Choroid plexus epithelial cell (primary cell): ENCODE data around the gene VWA5B1.

Source experiments
- DNase-seq: peaks from one replicate; pipeline ENCODE4 v3.0.0-alpha.2; 2010; ENCODE audit warnings: low read depth
- H3K4me3 ChIP-seq: 2 replicates; pipeline ENCODE4 v1.5.1; 2011; ENCODE audit warnings: low read depth, mild to moderate bottlenecking, control low read depth, low read length, moderate library complexity
- TF ChIP-seq, protein P1 (sequence below): conservative IDR thresholded peaks from 2 replicates; pipeline ENCODE4 v1.5.1; 2011; ENCODE audit warnings: low read depth, mild to moderate bottlenecking, control low read depth, inconsistent platforms, low read length, moderate library complexity

VWA5B1 gene

DNA sequence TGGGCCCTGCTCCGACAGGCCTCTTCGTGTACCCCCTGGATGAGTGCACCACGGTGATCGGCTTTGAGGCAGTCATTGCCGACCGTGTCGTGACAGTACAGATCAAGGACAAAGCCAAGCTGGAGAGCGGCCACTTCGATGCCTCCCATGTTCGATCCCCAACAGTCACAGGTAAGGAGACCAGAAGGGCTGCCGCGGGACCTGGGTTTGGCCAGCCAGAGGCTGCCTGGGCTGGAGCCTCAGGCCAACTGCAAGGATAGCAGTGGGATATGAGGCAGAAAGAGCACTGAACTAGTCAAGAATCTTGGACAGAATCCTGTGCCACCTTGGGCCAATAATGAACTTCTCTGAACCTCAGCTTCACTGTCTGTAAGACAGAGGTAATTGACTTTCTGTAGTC is 22.1 kb downstream of the VWA5B1 start:
- DNase-seq: no peak
- no peak overlapping the region for H3K4me3 ChIP-seq
- TF ChIP-seq, protein P1, sequence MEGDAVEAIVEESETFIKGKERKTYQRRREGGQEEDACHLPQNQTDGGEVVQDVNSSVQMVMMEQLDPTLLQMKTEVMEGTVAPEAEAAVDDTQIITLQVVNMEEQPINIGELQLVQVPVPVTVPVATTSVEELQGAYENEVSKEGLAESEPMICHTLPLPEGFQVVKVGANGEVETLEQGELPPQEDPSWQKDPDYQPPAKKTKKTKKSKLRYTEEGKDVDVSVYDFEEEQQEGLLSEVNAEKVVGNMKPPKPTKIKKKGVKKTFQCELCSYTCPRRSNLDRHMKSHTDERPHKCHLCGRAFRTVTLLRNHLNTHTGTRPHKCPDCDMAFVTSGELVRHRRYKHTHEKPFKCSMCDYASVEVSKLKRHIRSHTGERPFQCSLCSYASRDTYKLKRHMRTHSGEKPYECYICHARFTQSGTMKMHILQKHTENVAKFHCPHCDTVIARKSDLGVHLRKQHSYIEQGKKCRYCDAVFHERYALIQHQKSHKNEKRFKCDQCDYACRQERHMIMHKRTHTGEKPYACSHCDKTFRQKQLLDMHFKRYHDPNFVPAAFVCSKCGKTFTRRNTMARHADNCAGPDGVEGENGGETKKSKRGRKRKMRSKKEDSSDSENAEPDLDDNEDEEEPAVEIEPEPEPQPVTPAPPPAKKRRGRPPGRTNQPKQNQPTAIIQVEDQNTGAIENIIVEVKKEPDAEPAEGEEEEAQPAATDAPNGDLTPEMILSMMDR: no peak

DNA sequence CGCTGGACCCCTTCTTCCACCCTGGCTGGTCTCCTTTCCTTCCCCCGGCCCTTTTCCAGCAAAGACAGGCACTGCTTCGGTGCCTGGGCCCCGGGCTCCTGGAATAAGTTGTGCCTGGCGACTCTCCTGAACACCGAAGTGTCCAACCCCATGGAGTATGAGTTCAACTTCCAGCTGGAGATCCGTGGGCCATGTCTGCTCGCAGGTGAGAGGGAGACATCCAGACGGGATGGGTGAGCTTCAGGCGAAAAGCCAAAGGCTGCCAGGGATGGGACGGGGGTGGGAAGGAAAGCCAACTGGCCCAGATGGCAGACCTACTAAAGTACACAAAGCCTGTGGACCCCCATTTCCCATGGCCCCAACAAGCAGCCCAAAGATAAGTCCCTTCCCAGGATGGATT is 26.8 kb downstream of the VWA5B1 start:
- H3K4me3 ChIP-seq: no peak overlapping the region
- TF ChIP-seq, protein P1: no peak
- no peak for DNase-seq

DNA sequence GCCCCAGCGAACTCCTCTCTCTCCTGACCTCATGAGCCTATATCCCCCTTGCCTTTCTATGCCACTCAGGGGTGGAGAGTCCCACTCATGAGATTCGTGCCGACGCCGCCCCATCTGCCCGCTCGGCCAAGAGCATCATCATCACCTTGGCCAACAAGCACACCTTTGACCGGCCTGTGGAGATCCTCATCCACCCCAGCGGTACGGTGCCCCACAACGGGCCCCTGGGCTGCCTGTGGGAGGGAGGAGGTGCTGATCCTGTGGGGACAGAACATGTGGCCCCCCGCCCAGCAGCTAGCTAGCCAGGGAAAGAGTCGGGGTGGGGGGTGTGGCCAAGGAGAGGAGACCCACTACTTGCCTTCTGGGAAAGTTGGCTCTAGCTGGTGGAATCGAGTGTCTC is 27.8 kb downstream of the VWA5B1 start:
- no peak overlapping the region for H3K4me3 ChIP-seq
- TF ChIP-seq, protein P1: no peak
- DNase-seq: no peak

DNA sequence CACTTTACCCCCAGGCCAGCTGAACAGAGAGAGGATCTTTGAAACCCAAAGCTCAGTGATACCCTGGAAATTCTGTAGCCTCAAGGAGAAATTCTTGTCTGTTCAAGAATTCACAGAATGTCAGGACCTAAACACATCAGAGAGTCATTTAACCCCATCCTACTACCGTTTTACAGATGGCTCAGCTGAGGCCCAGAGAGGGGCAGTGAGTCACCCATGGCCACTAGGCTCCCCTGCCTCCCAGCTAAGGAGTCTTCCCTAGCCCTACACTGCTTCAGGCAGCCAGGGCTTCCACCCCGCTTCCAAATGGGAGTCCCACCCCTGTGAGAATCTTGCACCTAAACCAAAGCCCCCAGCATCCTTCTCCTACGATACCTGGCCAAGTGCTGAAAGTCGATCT is 28.3 kb downstream of the VWA5B1 start:
- TF ChIP-seq, protein P1: no peak
- DNase-seq: no peak
- H3K4me3 ChIP-seq: no peak overlapping the region

DNA sequence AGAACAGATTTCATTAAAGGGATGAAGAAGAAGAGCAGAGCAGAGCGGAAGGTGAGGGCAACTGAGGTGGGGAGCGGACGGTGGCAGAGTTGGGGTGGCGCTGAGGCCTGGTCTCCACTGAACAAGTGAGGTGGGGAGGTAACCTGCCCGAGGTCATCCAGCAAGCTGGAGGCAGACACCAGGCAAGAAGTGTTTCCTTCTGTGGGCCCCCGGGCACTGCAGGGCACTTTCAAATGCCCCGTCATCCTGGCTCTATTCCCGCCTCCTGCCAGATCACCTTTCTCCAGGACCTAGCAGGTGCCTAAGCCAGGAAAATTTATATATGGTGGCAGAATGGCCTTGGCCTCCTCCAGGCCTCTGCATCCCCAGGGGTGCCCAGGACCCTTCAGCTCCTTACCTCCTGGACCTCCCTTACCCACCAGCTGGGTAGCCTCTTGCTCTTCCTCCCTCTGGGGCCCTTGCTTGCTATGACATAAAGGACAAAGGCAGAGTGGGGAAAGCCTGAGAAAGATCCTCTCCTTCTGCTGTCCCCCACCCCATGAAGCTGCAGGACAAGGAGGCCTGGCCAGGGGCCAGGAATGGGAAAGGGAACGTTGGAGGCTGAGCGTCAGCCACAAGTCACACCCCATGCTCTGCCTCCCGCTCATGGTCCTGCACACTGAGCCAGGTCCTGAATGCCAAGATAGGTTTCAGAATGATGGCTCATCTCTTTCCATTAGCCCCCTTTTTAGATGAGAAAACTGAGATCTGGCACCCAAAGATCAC is 29.0 kb downstream of the VWA5B1 start:
- no peak for DNase-seq
- TF ChIP-seq, protein P1: no peak
- H3K4me3 ChIP-seq: no peak overlapping the region

DNA sequence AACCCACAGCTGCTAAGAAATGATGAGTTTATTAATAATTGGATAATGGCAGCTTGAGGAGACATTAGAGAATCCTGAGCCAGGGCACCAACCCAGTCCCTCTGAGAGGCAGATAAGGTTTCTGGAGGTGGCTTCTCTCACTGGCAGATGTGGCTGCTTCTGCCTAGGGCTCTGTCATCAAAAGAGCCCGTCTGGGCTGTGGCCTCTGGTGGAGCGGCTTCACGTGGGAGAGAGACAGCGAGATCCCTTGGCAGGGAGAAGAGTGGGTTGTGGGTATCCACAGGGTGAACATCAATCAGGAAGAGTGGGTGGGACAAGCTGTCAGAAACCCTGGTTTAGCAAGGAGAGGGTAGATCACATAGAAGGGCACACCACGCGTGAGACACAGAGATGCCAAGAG is 30.0 kb downstream of the VWA5B1 start:
- no peak for DNase-seq
- TF ChIP-seq, protein P1: no peak
- H3K4me3 ChIP-seq: no peak overlapping the region

DNA sequence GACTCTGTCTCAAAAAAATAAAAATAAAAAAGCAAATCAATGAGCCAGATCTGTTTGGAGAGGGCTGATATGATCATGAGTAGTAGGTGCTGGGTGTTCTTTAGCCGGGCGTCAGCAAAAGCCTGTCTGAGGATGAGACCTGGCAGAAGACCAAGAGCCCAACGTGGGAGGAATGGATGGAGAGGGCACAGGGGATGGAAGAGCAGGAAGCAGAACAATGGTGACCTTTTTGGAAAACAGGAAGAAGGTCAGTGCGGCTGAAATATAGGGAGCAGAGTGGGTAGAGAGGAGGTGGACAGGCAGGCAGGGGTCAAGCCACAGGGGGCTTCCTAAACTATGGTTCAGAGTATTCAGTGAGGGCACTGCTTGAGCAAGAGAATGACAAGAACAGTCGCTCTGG is 30.9 kb downstream of the VWA5B1 start:
- DNase-seq: no peak
- TF ChIP-seq, protein P1: no peak
- H3K4me3 ChIP-seq: no peak overlapping the region
